Endothelial cell of umbilical vein (primary cell): ENCODE data around the gene CDK19. TPM values are rescaled to one million over a fixed set of nuclear protein-coding genes. Genes with fewer than 3 reads are reported as not detected.

Experiments
- BruUV-seq: library from RNA; stranded (reverse); fragments of 400-500 nt; replicated peaks from 2 replicates; lab custom pipeline; 2021; lab: Mats Ljungman, UMichigan
- CTCF ChIA-PET: fragments of 300-600, 350-600 bp; sonication (Branson Sonifier 250); formaldehyde crosslinking; loops from one replicate; lab custom pipeline; 2021; ENCODE audit warnings: antibody characterized with exemption, inconsistent platforms; lab: Charles Lee
- POLR2A ChIA-PET: fragments of 300-600, 350-600 bp; sonication (Branson Sonifier 250); formaldehyde crosslinking; loops from one replicate; lab custom pipeline; 2021; ENCODE audit warnings: antibody characterized with exemption, inconsistent platforms; lab: Charles Lee
- DNase-seq: peaks from one replicate; pipeline ENCODE4 v3.0.0-alpha.2; 2011; ENCODE audit warnings: low read depth, low spot score
- FAIRE-seq: peaks from 2 replicates; lab custom pipeline; 2011; peaks lifted over from hg19 to GRCh38; lab: Jason Lieb, UNC
- H2AFZ ChIP-seq: 2 replicates; pipeline ENCODE4 v1.6.0; 2012; ENCODE audit warnings: low read depth, low read length, control low read depth, inconsistent platforms
- H3K27ac ChIP-seq: 2 replicates; pipeline ENCODE4 v1.5.1; 2011; ENCODE audit warnings: low read depth, mild to moderate bottlenecking, control low read depth, low read length, moderate library complexity; ENCODE audit not compliant: insufficient read depth
- H3K27me3 ChIP-seq, 2 experiments: 2 replicates each; pipeline versions ENCODE4 v1.6.0 to v1.6.1; 2011; ENCODE audit warnings: low read length in 2 of 2, mixed read lengths in 1 of 2; ENCODE audit not compliant: control insufficient read depth in 2 of 2, insufficient read depth in 2 of 2
- H3K36me3 ChIP-seq, 2 experiments: 2 replicates in 1 of 2; 3 replicates in 1 of 2; pipeline ENCODE4 v1.5.1; 2011; ENCODE audit warnings: low read length in 2 of 2, mild to moderate bottlenecking in 1 of 2, moderate library complexity in 1 of 2; ENCODE audit not compliant: control insufficient read depth in 2 of 2, insufficient read depth in 2 of 2; ENCODE audit errors: extremely low read depth in 1 of 2
- H3K4me1 ChIP-seq: 3 replicates; pipeline ENCODE4 v1.5.1; 2011; ENCODE audit warnings: mild to moderate bottlenecking, low read length; ENCODE audit not compliant: control insufficient read depth, insufficient read depth; ENCODE audit errors: extremely low read depth
- H3K4me2 ChIP-seq: 2 replicates; pipeline ENCODE4 v1.6.1; 2011; ENCODE audit warnings: low read length, control low read depth, mixed read lengths; ENCODE audit not compliant: insufficient read depth
- H3K4me3 ChIP-seq, 3 experiments: fragments of 200-600 bp in 1 of 3; sonication (generic), shearing (Covaris generic) in 1 of 3; replicated peaks in 1 of 3; 2 replicates each; pipeline ENCODE4 v1.5.1; 2011 to 2016; ENCODE audit warnings: control low read depth in 3 of 3, low read length in 3 of 3, mild to moderate bottlenecking in 2 of 3, inconsistent platforms in 1 of 3, low read depth in 1 of 3, moderate library complexity in 1 of 3; ENCODE audit not compliant: insufficient read depth in 1 of 3
- H3K79me2 ChIP-seq: 2 replicates; pipeline ENCODE4 v1.6.0; 2012; ENCODE audit warnings: low read length, inconsistent platforms; ENCODE audit not compliant: control insufficient read depth, insufficient read depth
- H3K9ac ChIP-seq: replicated peaks from 2 replicates; pipeline ENCODE3; 2011; ENCODE audit warnings: low read length, control low read depth; ENCODE audit not compliant: insufficient read depth; ENCODE audit errors: extremely low read depth
- H3K9me1 ChIP-seq: replicated peaks from 3 replicates; pipeline ENCODE4 v1.6.0; 2011; ENCODE audit warnings: mild to moderate bottlenecking, low read length; ENCODE audit not compliant: control insufficient read depth, insufficient read depth; ENCODE audit errors: extremely low read depth
- H3K9me3 ChIP-seq: replicated peaks from 2 replicates; pipeline ENCODE4 v1.5.1; 2012; ENCODE audit warnings: low read length, inconsistent platforms; ENCODE audit not compliant: control insufficient read depth, insufficient read depth
- H4K20me1 ChIP-seq: replicated peaks from 2 replicates; pipeline ENCODE3; 2011; ENCODE audit warnings: mild to moderate bottlenecking, low read length; ENCODE audit not compliant: control insufficient read depth, insufficient read depth; ENCODE audit errors: extremely low read depth
- EZH2 ChIP-seq: IDR thresholded peaks from 2 replicates; pipeline ENCODE4 v1.6.1; 2012; ENCODE audit warnings: borderline replicate concordance, low read depth, mild to moderate bottlenecking, moderate library complexity, low read length, inconsistent platforms; ENCODE audit not compliant: severe bottlenecking
- FOS ChIP-seq: IDR thresholded peaks from 2 replicates; pipeline ENCODE4 v1.6.1; 2011; ENCODE audit warnings: mild to moderate bottlenecking, low read length, moderate library complexity, borderline replicate concordance; ENCODE audit not compliant: insufficient read depth
- GATA2 ChIP-seq: IDR thresholded peaks from 2 replicates; pipeline ENCODE4 v1.7.0; 2011; ENCODE audit warnings: low read depth, mild to moderate bottlenecking, moderate library complexity, mixed read lengths, low read length; ENCODE audit not compliant: insufficient read length, insufficient read depth
- JUN ChIP-seq: IDR thresholded peaks from 2 replicates; pipeline ENCODE4 v1.6.1; 2011; ENCODE audit warnings: borderline replicate concordance, low read depth; ENCODE audit not compliant: insufficient read length, insufficient read depth
- MYC ChIP-seq: IDR thresholded peaks from one replicate; pipeline ENCODE4 v1.6.1; 2011; ENCODE audit warnings: mild to moderate bottlenecking, low read depth, low read length
- POLR2A ChIP-seq: IDR thresholded peaks from 2 replicates; pipeline ENCODE4 v1.6.1; 2012; ENCODE audit warnings: low read depth, mild to moderate bottlenecking, control low read depth, low read length
- POLR2AphosphoS5 ChIP-seq: IDR thresholded peaks from 2 replicates; pipeline ENCODE4 v1.6.1; 2012; ENCODE audit warnings: low read depth, mild to moderate bottlenecking, control low read depth, low read length, moderate library complexity; ENCODE audit not compliant: insufficient read depth
- dilution Hi-C: fragments of 300-500 bp; cut with MboI; formaldehyde crosslinking; loops from one replicate; pipeline ENCODE4 v1.15.0; 2019; ENCODE audit warnings: low sequenced_read_pairs; ENCODE audit not compliant: extremely low pct_ligation_motif_present
- intact Hi-C: fragments of 100-400 bp; cut with micrococcal nuclease; formaldehyde crosslinking; loops from one replicate; pipeline ENCODE4 v1.10.0; 2022
- polyA plus RNA-seq, 4 experiments: library from polyadenylated mRNA; depleted of rRNA in 3 of 4; stranded (reverse) in 3 of 4; unstranded in 1 of 4; fragments of >200 nt; gene quantifications; 2 replicates each; pipeline versions ENCODE4 v1.2.1 to v1.2.3, GENCODE V29; 2011 to 2012; ENCODE audit warnings: missing spikeins in 1 of 4
- total RNA-seq: library from RNA; stranded (reverse); gene quantifications from 2 replicates; pipeline ENCODE4 v1.2.3, GENCODE V29; 2021
- TF ChIP-seq, protein P1 (sequence below): IDR thresholded peaks from 2 replicates; pipeline ENCODE4 v1.6.1; 2011; ENCODE audit not compliant: insufficient read depth, insufficient read length
- TF ChIP-seq, protein P2 (sequence below), 2 donors: IDR thresholded peaks; 1 replicate in 1 of 2; 2 replicates in 1 of 2; pipeline ENCODE4 v1.5.1; 2011; ENCODE audit warnings: low read length in 2 of 2, mild to moderate bottlenecking in 2 of 2, moderate library complexity in 2 of 2, control low read depth in 1 of 2, inconsistent platforms in 1 of 2, low read depth in 1 of 2; ENCODE audit not compliant: insufficient read depth in 1 of 2; ENCODE audit errors: extremely low read depth in 1 of 2

CDK19 gene
- total and polyA plus RNA-seq, 2 donors (not counting 3 experiments of a cell fraction or from before 2014, with no cell fraction given), result 4.6 to 12.1 TPM

DNA sequence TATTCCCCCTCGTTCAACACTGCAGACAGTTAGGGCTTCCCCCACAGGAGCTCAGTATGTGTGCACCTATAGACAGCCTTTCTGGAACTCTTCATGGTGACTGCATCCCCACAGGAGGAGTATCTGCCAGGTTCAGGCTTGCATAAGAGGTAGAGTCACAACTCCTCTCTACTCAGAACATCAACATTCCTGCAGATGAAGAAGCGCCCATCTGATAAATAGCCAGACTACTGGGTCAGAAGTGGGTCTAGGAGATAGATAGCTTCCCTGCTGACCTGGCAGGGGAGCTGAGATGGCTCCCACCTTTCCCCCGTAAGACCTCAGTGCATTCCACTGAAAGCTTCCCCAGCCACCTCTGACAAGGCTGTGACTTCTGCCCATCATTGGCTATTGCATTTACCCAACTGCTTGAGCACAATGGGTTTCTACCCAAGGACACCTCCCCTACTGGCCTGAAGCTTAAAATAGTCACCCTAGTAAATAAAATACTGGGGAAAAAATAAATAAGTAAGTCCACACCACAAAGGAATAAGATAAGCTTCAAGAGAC lies 125.1 kb downstream of the CDK19 start:
- CTCF ChIA-PET, result interaction anchor here (0.7 to 1.4 kb wide), 3 partner anchors 8 to 266 kb away, joined by 3 to 7 read pairs (median 3); no protein-coding TSS in a partner anchor
- POLR2A ChIA-PET, result no interaction called here
- intact Hi-C loops, result no loop called here

More for the DNA sequence above, 125.1 kb downstream of the CDK19 start:
- TF ChIP-seq JUN (no peak), POLR2A (no peak), EZH2 (no peak), GATA2 (no peak), FOS (no peak), POLR2AphosphoS5 (no peak), MYC (no peak)
- TF ChIP-seq, protein P1, sequence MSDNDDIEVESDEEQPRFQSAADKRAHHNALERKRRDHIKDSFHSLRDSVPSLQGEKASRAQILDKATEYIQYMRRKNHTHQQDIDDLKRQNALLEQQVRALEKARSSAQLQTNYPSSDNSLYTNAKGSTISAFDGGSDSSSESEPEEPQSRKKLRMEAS, result no peak
- TF ChIP-seq, protein P2, sequence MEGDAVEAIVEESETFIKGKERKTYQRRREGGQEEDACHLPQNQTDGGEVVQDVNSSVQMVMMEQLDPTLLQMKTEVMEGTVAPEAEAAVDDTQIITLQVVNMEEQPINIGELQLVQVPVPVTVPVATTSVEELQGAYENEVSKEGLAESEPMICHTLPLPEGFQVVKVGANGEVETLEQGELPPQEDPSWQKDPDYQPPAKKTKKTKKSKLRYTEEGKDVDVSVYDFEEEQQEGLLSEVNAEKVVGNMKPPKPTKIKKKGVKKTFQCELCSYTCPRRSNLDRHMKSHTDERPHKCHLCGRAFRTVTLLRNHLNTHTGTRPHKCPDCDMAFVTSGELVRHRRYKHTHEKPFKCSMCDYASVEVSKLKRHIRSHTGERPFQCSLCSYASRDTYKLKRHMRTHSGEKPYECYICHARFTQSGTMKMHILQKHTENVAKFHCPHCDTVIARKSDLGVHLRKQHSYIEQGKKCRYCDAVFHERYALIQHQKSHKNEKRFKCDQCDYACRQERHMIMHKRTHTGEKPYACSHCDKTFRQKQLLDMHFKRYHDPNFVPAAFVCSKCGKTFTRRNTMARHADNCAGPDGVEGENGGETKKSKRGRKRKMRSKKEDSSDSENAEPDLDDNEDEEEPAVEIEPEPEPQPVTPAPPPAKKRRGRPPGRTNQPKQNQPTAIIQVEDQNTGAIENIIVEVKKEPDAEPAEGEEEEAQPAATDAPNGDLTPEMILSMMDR (IDR thresholded peaks at IDR 0.05; ENCODE audit: extremely low read depth in 1 of 2, insufficient read depth in 1 of 2, low read depth in 1 of 2, low read length in 2 of 2), result no peak
- no TSS peak for BruUV-seq
- Histone ChIP-seq H3K4me3 (no peak overlapping the region), H3K4me1 (peaks cover 9% of the 10 kb centered on the region), H3K27ac (no peak overlapping the region), H3K79me2 (no peaks in the 10 kb centered on the region), H3K4me2 (no peak overlapping the region), H4K20me1 (no peaks in the 10 kb centered on the region), H3K36me3 (no peaks in the 10 kb centered on the region), H3K27me3 (peaks cover 0 to 7% of the 10 kb centered on the region in 2 experiments), H2AFZ (no peak overlapping the region), H3K9me3 (no peaks in the 10 kb centered on the region), H3K9ac (no peak overlapping the region), H3K9me1 (no peaks in the 10 kb centered on the region)
- no peak for FAIRE-seq
- no peak for DNase-seq
- dilution Hi-C loops, result no loop called here
